MM.1S (cell line): ENCODE measurements around the gene IFT74.

ENCODE experiments used
- CTCF ChIP-seq: fragments of 300-600 bp; sonication (generic); IDR thresholded peaks from 2 replicates; pipeline ENCODE4 v1.5.1; 2016; ENCODE audit warnings: antibody characterized with exemption, low read length, mixed read lengths
- EZH2phosphoT487 ChIP-seq: fragments of 300-600 bp; sonication (generic); IDR thresholded peaks from 2 replicates; pipeline ENCODE4 v1.6.1; 2018; ENCODE audit warnings: antibody characterized with exemption, low read length

DNA sequence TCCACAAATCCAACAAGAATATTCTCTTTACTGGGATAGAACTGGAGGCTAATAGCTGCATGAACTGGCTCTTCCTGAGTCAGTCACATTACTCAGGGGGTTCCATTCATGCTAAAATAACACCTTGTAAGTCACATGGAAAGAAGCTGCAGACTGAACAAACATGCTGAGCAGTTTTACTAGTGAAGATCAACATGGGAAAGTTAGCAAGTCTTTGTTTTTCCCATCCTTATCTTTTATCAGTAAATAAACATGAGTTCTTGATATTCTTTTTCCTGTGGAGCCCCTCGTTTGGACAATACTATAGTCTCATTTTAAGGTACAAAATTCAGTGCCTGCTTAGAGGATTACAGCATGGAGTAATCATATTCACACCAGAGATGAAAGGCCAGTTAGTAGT, 109.1 kb downstream of the IFT74 start:
- TF ChIP-seq CTCF = no peak
- TF ChIP-seq EZH2phosphoT487 = no peak
